Skeletal muscle satellite cell (primary cell): Measurements from ENCODE around the gene OLIG2. TPM values are rescaled to one million over a fixed set of nuclear protein-coding genes. Genes with fewer than 3 reads are reported as not detected.

Experiments used
- H3K27me3 ChIP-seq: 2 replicates; pipeline ENCODE4 v1.7.0; 2013; ENCODE audit warnings: low read length; ENCODE audit not compliant: control insufficient read depth, insufficient read depth
- H3K36me3 ChIP-seq: 2 replicates; pipeline ENCODE4 v1.7.0; 2013; ENCODE audit warnings: mild to moderate bottlenecking, control low read depth, low read length; ENCODE audit not compliant: insufficient read depth
- H3K4me1 ChIP-seq: 2 replicates; pipeline ENCODE4 v1.7.0; 2013; ENCODE audit warnings: low read length; ENCODE audit not compliant: control insufficient read depth, insufficient read depth
- H3K4me2 ChIP-seq: 2 replicates; pipeline ENCODE4 v1.7.0; 2013; ENCODE audit warnings: mild to moderate bottlenecking, low read length
- H3K4me3 ChIP-seq: 2 replicates; pipeline ENCODE4 v1.7.0; 2013; ENCODE audit warnings: low read length
- H3K9ac ChIP-seq: 2 replicates; pipeline ENCODE4 v1.7.0; 2013; ENCODE audit warnings: mild to moderate bottlenecking, low read depth, low read length, moderate library complexity
- H3K9me3 ChIP-seq: replicated peaks from 2 replicates; pipeline ENCODE4 v1.7.0; 2013; ENCODE audit warnings: mild to moderate bottlenecking, control low read depth, low read length
- total RNA-seq: library from RNA; depleted of rRNA; stranded (reverse); fragments of >200 nt; gene quantifications from 2 replicates; pipeline ENCODE4 v1.2.3, GENCODE V29; 2012; rRNA removed

Gene OLIG2
- total RNA-seq, result not detected in 2 replicates

GRCh38 chr21:33025489-33026442 lies at the start of gene OLIG2:
TSS of gene OLIG2 (plus strand) at chr21:33025935. CDS start at chr21:33026863, 928 bp downstream.
- no peaks in the 10 kb centered on the region for H3K4me1 ChIP-seq
- H3K36me3 ChIP-seq, result no peaks in the 10 kb centered on the region
- no peak within 1 kb of the TSS for H3K4me3 ChIP-seq
- H3K4me2 ChIP-seq, result no peak within 1 kb of the TSS
- peaks cover 99% of the 10 kb centered on the region for H3K27me3 ChIP-seq
- H3K9ac ChIP-seq, result no peak within 1 kb of the TSS
- H3K9me3 ChIP-seq, result no peaks in the 10 kb centered on the region

GRCh38 chr21:32976791-32977190 lies 48.9 kb upstream of the OLIG2 start:
- no peaks in the 10 kb centered on the region for H3K36me3 ChIP-seq
- H3K4me2 ChIP-seq, result no peak overlapping the region
- no peaks in the 10 kb centered on the region for H3K9me3 ChIP-seq
- no peak overlapping the region for H3K9ac ChIP-seq
- H3K4me3 ChIP-seq, result no peak overlapping the region
- H3K4me1 ChIP-seq, result no peaks in the 10 kb centered on the region
- peaks cover 59% of the 10 kb centered on the region for H3K27me3 ChIP-seq

GRCh38 chr21:32977216-32977615 lies 48.5 kb upstream of the OLIG2 start:
- Histone ChIP-seq H3K4me3 (no peak overlapping the region), H3K4me2 (no peak overlapping the region), H3K27me3 (peaks cover 60% of the 10 kb centered on the region), H3K9ac (no peak overlapping the region), H3K36me3 (no peaks in the 10 kb centered on the region), H3K9me3 (no peaks in the 10 kb centered on the region), H3K4me1 (no peaks in the 10 kb centered on the region)

GRCh38 chr21:32978331-32979270 lies 47.1 kb upstream of the OLIG2 start:
- H3K4me2 ChIP-seq, result no peak overlapping the region
- H3K4me3 ChIP-seq, result no peak overlapping the region
- H3K36me3 ChIP-seq, result no peaks in the 10 kb centered on the region
- no peak overlapping the region for H3K9ac ChIP-seq
- peaks cover 50% of the 10 kb centered on the region for H3K27me3 ChIP-seq
- H3K4me1 ChIP-seq, result no peaks in the 10 kb centered on the region
- no peaks in the 10 kb centered on the region for H3K9me3 ChIP-seq

GRCh38 chr21:32979598-32980268 lies 46.0 kb upstream of the OLIG2 start:
- Histone ChIP-seq H3K9ac (no peak overlapping the region), H3K4me3 (no peak overlapping the region), H3K36me3 (no peaks in the 10 kb centered on the region), H3K4me2 (no peak overlapping the region), H3K27me3 (peaks cover 43% of the 10 kb centered on the region), H3K4me1 (no peaks in the 10 kb centered on the region), H3K9me3 (no peaks in the 10 kb centered on the region)

GRCh38 chr21:32981096-32981495 lies 44.6 kb upstream of the OLIG2 start:
- Histone ChIP-seq H3K9me3 (no peaks in the 10 kb centered on the region), H3K4me3 (no peak overlapping the region), H3K36me3 (no peaks in the 10 kb centered on the region), H3K27me3 (peaks cover 44% of the 10 kb centered on the region), H3K9ac (no peak overlapping the region), H3K4me2 (no peak overlapping the region), H3K4me1 (no peaks in the 10 kb centered on the region)

GRCh38 chr21:32990666-32991065 lies 35.1 kb upstream of the OLIG2 start:
- Histone ChIP-seq H3K36me3 (no peaks in the 10 kb centered on the region), H3K27me3 (peaks cover 51% of the 10 kb centered on the region), H3K4me2 (no peak overlapping the region), H3K4me1 (no peaks in the 10 kb centered on the region), H3K4me3 (no peak overlapping the region), H3K9ac (no peak overlapping the region), H3K9me3 (no peaks in the 10 kb centered on the region)

GRCh38 chr21:32991361-32991760 lies 34.4 kb upstream of the OLIG2 start:
- Histone ChIP-seq H3K4me1 (no peaks in the 10 kb centered on the region), H3K9me3 (no peaks in the 10 kb centered on the region), H3K4me2 (no peak overlapping the region), H3K9ac (no peak overlapping the region), H3K27me3 (peaks cover 50% of the 10 kb centered on the region), H3K36me3 (no peaks in the 10 kb centered on the region), H3K4me3 (no peak overlapping the region)

- Histone ChIP-seq H3K36me3 (no peaks in the 10 kb centered on the region), H3K9ac (no peak overlapping the region), H3K9me3 (no peaks in the 10 kb centered on the region), H3K4me3 (no peak overlapping the region), H3K4me2 (no peak overlapping the region), H3K4me1 (no peaks in the 10 kb centered on the region), H3K27me3 (peaks cover 36% of the 10 kb centered on the region)
These were observed 31.8 kb upstream of the OLIG2 start for GRCh38 chr21:32993894-32994293.

GRCh38 chr21:32994305-32994704 lies 31.4 kb upstream of the OLIG2 start:
- Histone ChIP-seq H3K4me3 (no peak overlapping the region), H3K4me1 (no peaks in the 10 kb centered on the region), H3K27me3 (peaks cover 39% of the 10 kb centered on the region), H3K36me3 (no peaks in the 10 kb centered on the region), H3K9ac (no peak overlapping the region), H3K4me2 (no peak overlapping the region), H3K9me3 (no peaks in the 10 kb centered on the region)

- peaks cover 4% of the 10 kb centered on the region for H3K4me1 ChIP-seq
- H3K27me3 ChIP-seq, result peaks cover 30% of the 10 kb centered on the region
- H3K4me3 ChIP-seq, result no peak overlapping the region
- no peak overlapping the region for H3K9ac ChIP-seq
- H3K9me3 ChIP-seq, result no peaks in the 10 kb centered on the region
- no peaks in the 10 kb centered on the region for H3K36me3 ChIP-seq
- no peak overlapping the region for H3K4me2 ChIP-seq
These were observed 18.0 kb upstream of the OLIG2 start for GRCh38 chr21:33007747-33008146.
